DND-41 (cell line): ENCODE measurements around the gene PRAC2.

Source experiments
- EZH2 ChIP-seq: IDR thresholded peaks from 3 replicates; pipeline ENCODE4 v1.6.1; 2012; ENCODE audit warnings: borderline replicate concordance, low read depth, mild to moderate bottlenecking, moderate library complexity, low read length, inconsistent platforms; ENCODE audit not compliant: severe bottlenecking
- TF ChIP-seq, protein P1 (sequence below): IDR thresholded peaks from 2 replicates; pipeline ENCODE4 v1.5.1; 2012; ENCODE audit warnings: borderline replicate concordance, low read length, moderate library complexity, mild to moderate bottlenecking; ENCODE audit not compliant: poor library complexity, severe bottlenecking; ENCODE audit errors: extremely low read depth

DNA sequence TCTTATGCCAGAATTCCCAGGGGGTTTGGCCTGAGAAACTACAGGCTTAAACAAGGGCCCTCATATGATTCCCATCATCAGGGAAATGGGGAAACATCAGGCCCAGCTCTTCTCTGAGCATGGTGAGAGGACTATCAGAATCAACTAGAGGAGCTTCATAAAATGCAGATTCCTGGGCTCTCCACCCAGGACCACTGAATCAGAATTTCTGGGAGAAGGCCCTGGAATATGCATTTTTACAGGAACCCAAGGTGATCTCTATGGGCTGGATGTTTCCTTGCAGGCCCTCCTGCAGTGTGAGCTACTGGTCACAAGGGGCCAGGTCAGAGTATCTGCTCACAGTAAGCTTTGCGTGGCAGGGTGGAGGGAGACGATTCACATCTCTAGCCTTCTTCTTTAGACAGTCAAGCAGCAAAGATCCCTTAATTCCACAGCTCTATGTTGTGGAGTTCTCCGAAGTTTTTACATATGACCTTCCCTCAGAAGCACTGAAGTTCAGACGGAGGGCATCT, 44.3 kb downstream of the PRAC2 start:
- TF ChIP-seq, protein P1, sequence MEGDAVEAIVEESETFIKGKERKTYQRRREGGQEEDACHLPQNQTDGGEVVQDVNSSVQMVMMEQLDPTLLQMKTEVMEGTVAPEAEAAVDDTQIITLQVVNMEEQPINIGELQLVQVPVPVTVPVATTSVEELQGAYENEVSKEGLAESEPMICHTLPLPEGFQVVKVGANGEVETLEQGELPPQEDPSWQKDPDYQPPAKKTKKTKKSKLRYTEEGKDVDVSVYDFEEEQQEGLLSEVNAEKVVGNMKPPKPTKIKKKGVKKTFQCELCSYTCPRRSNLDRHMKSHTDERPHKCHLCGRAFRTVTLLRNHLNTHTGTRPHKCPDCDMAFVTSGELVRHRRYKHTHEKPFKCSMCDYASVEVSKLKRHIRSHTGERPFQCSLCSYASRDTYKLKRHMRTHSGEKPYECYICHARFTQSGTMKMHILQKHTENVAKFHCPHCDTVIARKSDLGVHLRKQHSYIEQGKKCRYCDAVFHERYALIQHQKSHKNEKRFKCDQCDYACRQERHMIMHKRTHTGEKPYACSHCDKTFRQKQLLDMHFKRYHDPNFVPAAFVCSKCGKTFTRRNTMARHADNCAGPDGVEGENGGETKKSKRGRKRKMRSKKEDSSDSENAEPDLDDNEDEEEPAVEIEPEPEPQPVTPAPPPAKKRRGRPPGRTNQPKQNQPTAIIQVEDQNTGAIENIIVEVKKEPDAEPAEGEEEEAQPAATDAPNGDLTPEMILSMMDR, result no peak
- no peak for TF ChIP-seq EZH2
